GM19099 (cell line): ENCODE data around the gene PPARGC1A.

Source experiments
- POLR2A ChIP-seq: IDR thresholded peaks from 3 replicates; pipeline ENCODE4 v1.6.1; 2011; ENCODE audit warnings: low read depth; ENCODE audit not compliant: insufficient read length; ENCODE audit errors: extremely low read depth

Gene PPARGC1A

GRCh38 chr4:23891064-23891421 lies 1.2 kb upstream of the PPARGC1A start:
- no peak for TF ChIP-seq POLR2A

DNA sequence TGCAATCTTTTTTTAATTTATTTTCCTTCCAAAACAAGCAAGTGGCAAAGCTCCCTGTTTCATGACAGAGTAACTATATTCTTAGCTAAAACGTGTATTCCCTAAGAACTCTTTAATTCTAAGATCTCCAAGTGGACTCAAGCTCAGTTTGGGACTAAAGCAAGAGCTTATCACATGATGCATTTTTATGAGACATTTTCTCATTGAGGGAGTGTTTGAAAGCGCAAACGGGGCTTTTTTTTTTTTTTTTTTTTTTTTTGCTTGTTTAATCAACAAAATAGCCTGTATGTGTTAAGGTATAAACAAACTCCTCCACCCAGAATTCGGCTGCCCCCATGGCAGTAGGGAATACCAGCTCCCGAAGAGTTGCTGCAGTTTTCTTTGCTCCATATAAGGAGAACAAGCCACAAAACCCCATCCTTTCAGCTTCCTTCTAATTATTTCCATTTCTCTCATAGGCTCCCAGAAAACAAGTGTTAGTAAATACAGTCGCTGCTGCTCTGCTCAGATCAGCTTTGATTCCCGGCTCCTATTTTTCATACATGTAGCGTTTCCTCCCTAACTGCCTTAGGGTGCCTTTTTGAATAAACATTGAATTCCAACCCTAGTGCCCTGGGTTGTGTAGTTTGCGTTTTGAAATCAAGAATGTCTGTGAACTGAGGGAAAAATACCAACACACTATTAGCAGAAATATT lies 669 bp upstream of the PPARGC1A start:
- no peak for TF ChIP-seq POLR2A

- no peak for TF ChIP-seq POLR2A
Measured at GRCh38 chr4:23889391-23889790, 456 bp downstream of the PPARGC1A start.

DNA sequence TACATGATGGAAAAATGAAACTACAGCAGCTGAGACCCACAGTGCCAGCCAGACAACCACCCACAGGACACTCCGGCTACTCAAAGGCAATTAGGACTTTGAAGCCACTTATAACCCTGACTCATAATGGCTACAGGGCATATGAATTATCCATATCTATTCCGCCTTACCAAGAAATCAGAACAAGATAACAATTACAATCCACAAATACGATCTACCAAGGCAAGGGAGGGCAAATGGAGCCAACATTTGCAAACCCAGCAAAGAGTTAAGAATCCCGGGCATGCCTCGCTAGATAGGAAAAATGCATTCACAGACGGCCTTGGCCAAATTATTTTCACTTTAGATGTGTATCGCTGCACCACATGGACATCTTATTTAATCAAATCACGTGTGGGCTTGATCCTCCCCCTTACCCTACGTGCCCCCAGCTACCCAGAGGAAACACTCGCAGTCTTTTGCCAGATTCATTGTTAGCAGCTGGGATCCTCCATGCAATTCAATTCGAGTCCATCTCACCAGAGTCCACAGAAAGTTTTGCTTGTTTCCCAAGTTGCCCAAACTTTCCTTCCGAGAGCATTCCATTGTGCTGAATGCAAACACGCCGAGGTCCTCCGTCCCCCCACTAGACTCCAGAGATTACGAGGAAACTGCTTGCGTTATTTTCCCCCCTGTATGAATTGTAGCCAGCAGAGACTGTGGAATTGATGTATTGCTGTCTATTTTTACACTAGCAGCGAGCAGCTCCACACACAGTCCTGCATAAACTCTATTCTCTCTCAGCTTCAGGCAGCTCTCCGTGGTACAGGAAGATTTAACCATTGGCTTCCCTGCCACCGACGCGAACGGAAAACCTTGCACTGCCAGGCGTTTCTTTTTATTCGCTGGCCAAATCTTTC lies 1.2 kb downstream of the PPARGC1A start:
- TF ChIP-seq POLR2A, result no peak

DNA sequence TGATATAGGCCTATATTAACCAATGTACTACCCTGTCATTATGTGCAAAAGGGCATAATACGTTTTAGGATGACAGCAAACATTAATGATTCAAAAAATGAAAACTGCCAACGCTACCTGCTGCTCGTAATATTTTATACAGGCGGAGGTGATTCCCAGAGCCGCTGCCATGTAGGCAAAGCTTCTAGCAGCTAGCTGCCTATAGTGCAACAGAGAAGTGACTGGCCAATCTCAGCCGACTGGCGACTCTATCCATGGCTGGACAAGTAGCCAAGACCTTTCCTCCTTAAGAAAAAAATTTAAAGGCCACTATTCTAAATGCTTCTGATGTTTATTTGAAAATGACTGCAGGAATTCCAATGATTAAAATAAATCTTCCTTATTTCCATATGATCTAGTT lies 1.9 kb downstream of the PPARGC1A start:
- no peak for TF ChIP-seq POLR2A

DNA sequence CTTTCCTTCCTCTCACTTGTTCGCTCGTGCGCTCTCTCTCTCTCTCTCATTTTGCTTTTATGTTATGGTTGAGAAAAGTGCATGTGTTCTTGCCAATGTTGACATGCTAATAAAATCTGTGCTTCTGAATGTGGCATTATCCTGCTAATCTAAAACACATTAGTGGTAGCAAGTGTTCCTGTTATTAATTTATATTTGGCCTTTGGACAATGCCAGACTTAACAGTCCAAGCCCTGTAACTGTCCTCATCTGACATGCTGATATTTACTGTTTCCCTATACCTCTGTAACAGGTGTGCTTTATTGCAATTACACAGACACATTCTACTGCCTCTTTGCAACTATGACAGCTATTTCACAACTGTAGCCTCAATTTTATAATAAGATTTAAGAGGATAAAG lies 2.7 kb downstream of the PPARGC1A start:
- TF ChIP-seq POLR2A, result no peak

GRCh38 chr4:23885943-23886590 lies 3.8 kb downstream of the PPARGC1A start:
- TF ChIP-seq POLR2A, result no peak

DNA sequence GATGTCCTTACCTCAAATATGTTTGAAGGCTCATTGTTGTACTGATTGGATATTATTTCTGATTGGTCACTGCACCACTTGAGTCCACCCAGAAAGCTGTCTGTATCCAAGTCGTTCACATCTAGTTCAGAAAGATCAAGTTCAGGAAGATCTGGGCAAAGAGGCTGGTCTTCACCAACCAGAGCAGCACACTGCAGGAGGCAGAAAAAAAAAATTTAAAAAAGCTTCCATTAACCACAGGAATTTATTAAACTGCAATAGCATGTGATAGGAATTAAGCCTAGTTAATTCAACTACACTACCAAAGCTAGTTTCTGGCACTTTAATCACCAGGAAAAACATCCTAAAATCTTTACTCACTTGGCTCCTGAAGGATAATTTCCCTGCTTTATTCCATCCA lies 5.1 kb downstream of the PPARGC1A start:
- no peak for TF ChIP-seq POLR2A

DNA sequence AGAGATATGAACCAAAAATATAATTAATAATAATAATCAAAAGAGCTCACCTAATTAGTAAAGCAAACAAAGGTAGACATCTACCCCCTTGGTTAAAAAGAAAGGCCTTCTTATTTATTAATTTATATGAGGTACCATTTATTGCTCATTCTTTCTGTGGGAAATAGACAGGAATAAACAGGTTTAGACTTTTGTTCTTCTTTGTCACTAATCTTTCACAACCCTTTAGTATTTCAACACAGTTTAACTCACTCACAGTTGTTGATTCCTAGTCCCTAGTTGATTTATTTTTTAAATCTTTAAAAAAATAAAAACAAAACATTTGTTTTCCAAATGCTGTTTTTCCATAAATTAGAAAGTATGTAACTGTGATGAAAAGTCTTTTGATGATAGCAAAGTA lies 5.6 kb downstream of the PPARGC1A start:
- TF ChIP-seq POLR2A, result no peak

DNA sequence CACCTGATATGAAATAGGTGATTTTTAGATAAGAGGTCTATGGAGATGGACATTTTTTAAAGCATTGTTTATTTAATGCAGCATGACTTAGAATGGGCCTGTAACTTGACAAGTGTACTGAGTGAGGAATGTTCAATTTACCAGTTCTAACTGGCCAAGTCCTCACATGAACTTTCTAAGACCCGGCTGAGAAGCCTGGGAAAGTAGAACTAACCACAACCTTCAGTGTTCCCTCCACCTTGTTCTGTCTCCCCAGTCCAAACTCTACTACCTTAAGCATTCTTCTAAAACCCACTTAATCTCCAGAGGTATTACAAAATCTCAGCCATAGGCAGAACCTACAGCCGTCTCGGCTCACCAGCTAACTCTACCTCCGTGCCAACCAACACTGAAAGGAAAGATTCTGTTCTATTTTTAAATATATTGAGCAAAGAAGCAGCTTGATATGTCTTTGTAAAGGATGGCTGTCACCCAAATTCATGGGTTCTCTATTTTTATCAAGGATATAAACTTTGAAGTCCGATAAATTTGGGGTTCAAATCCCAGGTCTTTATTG lies 6.8 kb downstream of the PPARGC1A start:
- TF ChIP-seq POLR2A, result no peak

- no peak for TF ChIP-seq POLR2A
Measured at GRCh38 chr4:23881674-23882337, 8.0 kb downstream of the PPARGC1A start.

DNA sequence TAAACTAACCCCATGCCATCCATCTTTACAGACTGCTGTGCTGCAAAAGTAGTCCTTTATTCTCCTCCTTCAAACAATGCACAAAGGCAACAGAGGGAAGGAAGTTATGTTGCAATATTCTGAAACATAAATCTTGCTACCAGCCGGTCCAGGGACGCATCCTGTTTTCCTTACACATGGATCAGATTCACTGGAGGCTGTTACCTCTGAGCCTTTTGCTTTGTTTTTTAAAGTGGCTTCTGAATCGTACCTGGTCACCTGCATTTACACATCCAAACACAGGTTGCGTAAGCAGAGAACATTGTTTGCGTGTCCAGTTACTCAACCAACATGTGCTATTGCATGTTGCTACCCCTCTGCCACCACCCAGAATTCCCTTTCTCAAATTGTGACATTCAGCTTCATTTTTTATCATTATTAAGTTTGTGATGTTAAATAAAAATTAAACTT lies 8.8 kb downstream of the PPARGC1A start:
- TF ChIP-seq POLR2A, result no peak

DNA sequence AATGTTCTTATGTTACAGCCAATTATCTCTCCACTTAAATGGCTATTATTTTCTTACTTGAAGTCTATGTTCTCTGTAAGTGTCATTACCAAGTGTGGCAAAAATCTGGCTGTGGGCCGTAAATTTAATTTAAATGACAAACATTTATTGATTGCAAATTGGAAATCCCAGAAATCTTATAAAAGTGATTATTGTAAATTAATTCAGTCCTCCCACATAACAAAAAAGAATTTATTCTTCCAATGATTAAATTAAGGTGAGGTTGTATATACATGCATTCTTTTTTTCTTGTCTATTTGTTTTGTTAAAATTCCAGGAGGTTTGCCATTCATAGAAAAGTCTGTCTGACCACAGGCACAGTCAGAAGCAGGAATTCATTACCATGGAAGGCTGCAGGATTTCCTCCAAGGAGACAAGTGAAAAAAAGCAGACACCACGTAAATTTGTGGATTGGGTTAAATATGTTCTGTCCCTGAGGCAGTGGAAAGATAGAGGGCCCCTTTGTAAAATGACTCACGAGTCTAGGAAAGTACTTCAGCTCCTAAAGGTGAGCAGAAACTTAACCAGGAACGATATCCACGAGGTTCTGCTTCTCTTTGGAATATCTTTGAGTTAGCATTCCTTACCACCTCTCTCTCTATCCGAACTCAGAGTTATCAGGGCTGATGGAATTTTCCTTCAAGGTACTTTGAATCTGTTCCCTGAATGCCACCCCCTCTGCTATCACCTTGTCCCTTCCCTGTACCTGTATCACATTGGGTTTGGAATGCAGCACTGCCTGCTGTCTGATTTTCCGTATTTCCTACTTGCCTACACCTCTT lies 10.7 kb downstream of the PPARGC1A start:
- no peak for TF ChIP-seq POLR2A

GRCh38 chr4:23878246-23878891 lies 11.5 kb downstream of the PPARGC1A start:
- TF ChIP-seq POLR2A, result no peak

GRCh38 chr4:23877758-23878229 lies 12.1 kb downstream of the PPARGC1A start:
- TF ChIP-seq POLR2A, result no peak
